HG03045 (cell line): Measurements from ENCODE around the gene TET3.
"Not testable (repeated sequence)": the region's sequence is repeated elsewhere in the genome, so short reads cannot be mapped to it uniquely, and the experiment has no call there.

Source experiments
- ATAC-seq: cut with Tn5 transposase; IDR thresholded peaks from one replicate; pipeline ENCODE4 v1.9.1; 2021; ENCODE audit warnings: mild to moderate bottlenecking, moderate library complexity; ENCODE audit not compliant: unreplicated experiment

The TET3 gene

GRCh38 chr2:73984203-73984921 is at the start of gene TET3:
TSS of gene TET3 (plus strand) at chr2:73984910. CDS start at chr2:73986404, 1,494 bp downstream.
- ATAC-seq, result peak; percentile 43

GRCh38 chr2:73935641-73936040 is 49.1 kb upstream of the TET3 start:
- no peak for ATAC-seq

- ATAC-seq, result no peak
Measured at GRCh38 chr2:73937103-73937885, 47.4 kb upstream of the TET3 start.

GRCh38 chr2:73937899-73938298 is 46.8 kb upstream of the TET3 start:
- ATAC-seq, result no peak

- ATAC-seq, result no peak
Measured at GRCh38 chr2:73938718-73939352, 45.9 kb upstream of the TET3 start.

GRCh38 chr2:73939419-73939818 is 45.3 kb upstream of the TET3 start:
- no peak for ATAC-seq

- ATAC-seq, result not testable (repeated sequence)
Measured at GRCh38 chr2:73940066-73940465, 44.6 kb upstream of the TET3 start.

GRCh38 chr2:73942664-73943063 is 42.0 kb upstream of the TET3 start:
- no peak for ATAC-seq

- peak; percentile 62 for ATAC-seq
Measured at GRCh38 chr2:73944714-73945113, 40.0 kb upstream of the TET3 start.

- no peak for ATAC-seq
Measured at GRCh38 chr2:73946215-73946614, 38.5 kb upstream of the TET3 start.

- no peak for ATAC-seq
Measured at GRCh38 chr2:73946666-73947065, 38.0 kb upstream of the TET3 start.

- no peak for ATAC-seq
Measured at GRCh38 chr2:73947412-73948018, 37.2 kb upstream of the TET3 start.

GRCh38 chr2:73949802-73950201 is 34.9 kb upstream of the TET3 start:
- ATAC-seq, result no peak

GRCh38 chr2:73952499-73953446 is 31.9 kb upstream of the TET3 start:
- ATAC-seq, result no peak

- no peak for ATAC-seq
Measured at GRCh38 chr2:73956218-73956865, 28.4 kb upstream of the TET3 start.

- ATAC-seq, result no peak
Measured at GRCh38 chr2:73961274-73961673, 23.4 kb upstream of the TET3 start.

- no peak for ATAC-seq
Measured at GRCh38 chr2:73961823-73962615, 22.7 kb upstream of the TET3 start.

- no peak for ATAC-seq
Measured at GRCh38 chr2:73962798-73963197, 21.9 kb upstream of the TET3 start.
